Measurements from ENCODE around the gene TMEM214. TPM values are rescaled to one million over a fixed set of nuclear protein-coding genes. Genes with fewer than 3 reads are reported as not detected.

Gene TMEM214
- total and polyA plus RNA-seq, 2 donors = 8.8 to 30.3 TPM

- Histone ChIP-seq H3K4me1 (ENCODE audit: control insufficient read depth in 2 of 2, insufficient read depth in 2 of 2, low read length in 2 of 2) (peaks cover 21 to 25% of the 10 kb centered on the region in 2 donors), H3K27ac (ENCODE audit: low read depth in 1 of 2, low read length in 1 of 2) (peak within 1 kb of the TSS; percentile 88 to 90), H3K4me3 (ENCODE audit: low read length in 2 of 2) (peak within 1 kb of the TSS; percentile 57 to 78), H3K9me3 (ENCODE audit: control insufficient read depth in 2 of 2, insufficient read depth in 1 of 2, low read length in 1 of 2) (no peaks in the 10 kb centered on the region), H3K27me3 (ENCODE audit: control insufficient read depth in 2 of 2, insufficient read depth in 1 of 2, low read length in 1 of 2) (peaks cover 2 to 41% of the 10 kb centered on the region in 2 donors), H3K36me3 (ENCODE audit: control insufficient read depth in 2 of 2, insufficient read depth in 2 of 2, low read length in 1 of 2) (no peaks in the 10 kb centered on the region)
- WGBS = 18% methylated on average over 54 of the region's 54 CpGs
- no peak for DNase-seq (ENCODE audit: low read depth in 6 of 9, low spot score in 9 of 9)
Measured at GRCh38 chr2:27086724-27087593, 54.2 kb downstream of the TMEM214 start, which contains the start of gene KHK. KHK (plus strand) TSS chr2:27086772; CDS start chr2:27087260, 488 bp downstream.

GRCh38 chr2:27087823-27088410 is 55.2 kb downstream of the TMEM214 start:
- no peak for DNase-seq (ENCODE audit: low read depth in 6 of 9, low spot score in 9 of 9)
- no peak overlapping the region for H3K4me3 ChIP-seq (ENCODE audit: low read length in 2 of 2)
- H3K36me3 ChIP-seq (ENCODE audit: control insufficient read depth in 2 of 2, insufficient read depth in 2 of 2, low read length in 1 of 2) = no peaks in the 10 kb centered on the region
- WGBS = 98% methylated on average over 5 of the region's 5 CpGs
- H3K4me1 ChIP-seq (ENCODE audit: control insufficient read depth in 2 of 2, insufficient read depth in 2 of 2, low read length in 2 of 2) = peaks cover 19 to 23% of the 10 kb centered on the region in 2 donors
- H3K9me3 ChIP-seq (ENCODE audit: control insufficient read depth in 2 of 2, insufficient read depth in 1 of 2, low read length in 1 of 2) = no peaks in the 10 kb centered on the region
- no peak overlapping the region for H3K27ac ChIP-seq (ENCODE audit: low read depth in 1 of 2, low read length in 1 of 2)
- peaks cover 2 to 41% of the 10 kb centered on the region in 2 donors for H3K27me3 ChIP-seq (ENCODE audit: control insufficient read depth in 2 of 2, insufficient read depth in 1 of 2, low read length in 1 of 2)

- Histone ChIP-seq H3K4me3 (ENCODE audit: low read length in 2 of 2) (no peak overlapping the region), H3K27ac (ENCODE audit: low read depth in 1 of 2, low read length in 1 of 2) (no peak overlapping the region), H3K4me1 (ENCODE audit: control insufficient read depth in 2 of 2, insufficient read depth in 2 of 2, low read length in 2 of 2) (peaks cover 19 to 23% of the 10 kb centered on the region in 2 donors), H3K9me3 (ENCODE audit: control insufficient read depth in 2 of 2, insufficient read depth in 1 of 2, low read length in 1 of 2) (no peaks in the 10 kb centered on the region), H3K36me3 (ENCODE audit: control insufficient read depth in 2 of 2, insufficient read depth in 2 of 2, low read length in 1 of 2) (no peaks in the 10 kb centered on the region), H3K27me3 (ENCODE audit: control insufficient read depth in 2 of 2, insufficient read depth in 1 of 2, low read length in 1 of 2) (peaks cover 2 to 41% of the 10 kb centered on the region in 2 donors)
- no peak for DNase-seq (ENCODE audit: low read depth in 6 of 9, low spot score in 9 of 9)
- WGBS = 97% methylated on average over 6 of the region's 6 CpGs
Measured at GRCh38 chr2:27088634-27089033, 55.9 kb downstream of the TMEM214 start.

GRCh38 chr2:27089111-27089954 is 56.6 kb downstream of the TMEM214 start:
- Histone ChIP-seq H3K36me3 (ENCODE audit: control insufficient read depth in 2 of 2, insufficient read depth in 2 of 2, low read length in 1 of 2) (no peaks in the 10 kb centered on the region), H3K4me1 (ENCODE audit: control insufficient read depth in 2 of 2, insufficient read depth in 2 of 2, low read length in 2 of 2) (peaks cover 19 to 23% of the 10 kb centered on the region in 2 donors), H3K27ac (ENCODE audit: low read depth in 1 of 2, low read length in 1 of 2) (no peak overlapping the region), H3K4me3 (ENCODE audit: low read length in 2 of 2) (no peak overlapping the region), H3K9me3 (ENCODE audit: control insufficient read depth in 2 of 2, insufficient read depth in 1 of 2, low read length in 1 of 2) (no peaks in the 10 kb centered on the region), H3K27me3 (ENCODE audit: control insufficient read depth in 2 of 2, insufficient read depth in 1 of 2, low read length in 1 of 2) (peaks cover 2 to 39% of the 10 kb centered on the region in 2 donors)
- DNase-seq (ENCODE audit: low read depth in 6 of 9, low spot score in 9 of 9) = no peak
- WGBS = 96% methylated on average over 14 of the region's 14 CpGs

Other genes starting within 250 kb of the TMEM214 start
- gene CENPA, start 246.9 kb upstream of the TMEM214 start, total RNA-seq = 25.6 TPM
- 4.2 TPM for gene CENPA, start 246.9 kb upstream of the TMEM214 start, polyA plus RNA-seq
- 0.09 TPM for gene DPYSL5, start 184.8 kb upstream of the TMEM214 start, total RNA-seq
- 0.16 TPM for gene DPYSL5, start 184.8 kb upstream of the TMEM214 start, polyA plus RNA-seq
- gene MAPRE3, start 62.3 kb upstream of the TMEM214 start, total RNA-seq = 0.99 TPM
- gene MAPRE3, start 62.3 kb upstream of the TMEM214 start, polyA plus RNA-seq = 17.0 TPM
- gene AGBL5, start 18.7 kb downstream of the TMEM214 start, total RNA-seq = 18.5 TPM
- gene AGBL5, start 18.7 kb downstream of the TMEM214 start, polyA plus RNA-seq = 11.0 TPM
- gene OST4, start 38.7 kb downstream of the TMEM214 start, total RNA-seq = 388 TPM
- gene OST4, start 38.7 kb downstream of the TMEM214 start, polyA plus RNA-seq = 516 TPM
- gene EMILIN1, start 45.6 kb downstream of the TMEM214 start, total RNA-seq = 9.2 TPM
- 8.9 TPM for gene EMILIN1, start 45.6 kb downstream of the TMEM214 start, polyA plus RNA-seq
- 1.5 TPM for gene KHK, start 53.8 kb downstream of the TMEM214 start, total RNA-seq
- 2.5 TPM for gene KHK, start 53.8 kb downstream of the TMEM214 start, polyA plus RNA-seq
- gene CGREF1, start 86.2 kb downstream of the TMEM214 start, total RNA-seq = 0.57 TPM
- gene CGREF1, start 86.2 kb downstream of the TMEM214 start, polyA plus RNA-seq = 0.43 TPM
- 0.09 TPM for gene ABHD1, start 90.8 kb downstream of the TMEM214 start, total RNA-seq
- gene ABHD1, start 90.8 kb downstream of the TMEM214 start, polyA plus RNA-seq = 0.27 TPM
- 41.3 TPM for gene PREB, start 101.7 kb downstream of the TMEM214 start, total RNA-seq
- gene PREB, start 101.7 kb downstream of the TMEM214 start, polyA plus RNA-seq = 56.9 TPM
- gene PRR30, start 106.4 kb downstream of the TMEM214 start, total RNA-seq = not detected
- gene PRR30, start 106.4 kb downstream of the TMEM214 start, polyA plus RNA-seq = not detected
- gene TCF23, start 116.0 kb downstream of the TMEM214 start, total RNA-seq = 0.14 TPM
- 0.05 TPM for gene TCF23, start 116.0 kb downstream of the TMEM214 start, polyA plus RNA-seq
- gene ATRAID, start 179.1 kb downstream of the TMEM214 start, total RNA-seq = 109 TPM
- 125 TPM for gene ATRAID, start 179.1 kb downstream of the TMEM214 start, polyA plus RNA-seq
- 15.8 TPM for gene SLC5A6, start 179.3 kb downstream of the TMEM214 start, total RNA-seq
- 24.3 TPM for gene SLC5A6, start 179.3 kb downstream of the TMEM214 start, polyA plus RNA-seq
- gene CAD, start 184.4 kb downstream of the TMEM214 start, total RNA-seq = 14.8 TPM
- gene CAD, start 184.4 kb downstream of the TMEM214 start, polyA plus RNA-seq = 18.6 TPM
- 0.05 TPM for gene SLC30A3, start 230.1 kb downstream of the TMEM214 start, total RNA-seq
- gene SLC30A3, start 230.1 kb downstream of the TMEM214 start, polyA plus RNA-seq = 0.18 TPM
- not detected for gene DNAJC5G, start 242.5 kb downstream of the TMEM214 start, total RNA-seq
- 0.02 TPM for gene DNAJC5G, start 242.5 kb downstream of the TMEM214 start, polyA plus RNA-seq
- gene TRIM54, start 249.5 kb downstream of the TMEM214 start, total RNA-seq = 0.14 TPM
- 0.52 TPM for gene TRIM54, start 249.5 kb downstream of the TMEM214 start, polyA plus RNA-seq